AG04449 (cell line): ENCODE measurements around the gene FLT1.

Experiments
- CTCF ChIA-PET: fragments of 350-600 bp; formaldehyde crosslinking; extraction: SDS; loops from one replicate; lab custom pipeline; 2021; ENCODE audit warnings: antibody characterized with exemption; lab: Yijun Ruan, JAX
- POLR2A ChIA-PET: fragments of 400-600, 350-600 bp; formaldehyde crosslinking; extraction: SDS; loops from one replicate; lab custom pipeline; 2020; ENCODE audit warnings: antibody characterized with exemption, inconsistent platforms; lab: Yijun Ruan, JAX
- DNase-seq: peaks from one replicate; pipeline ENCODE4 v3.0.0-alpha.2; 2010; ENCODE audit warnings: low read depth, low spot score
- H3K4me3 ChIP-seq: 2 replicates; pipeline ENCODE4 v1.5.1; 2011; ENCODE audit warnings: low read depth, mild to moderate bottlenecking, control low read depth, low read length
- TF ChIP-seq, protein P1 (sequence below): IDR thresholded peaks from one replicate; pipeline ENCODE4 v1.5.1; 2011; ENCODE audit warnings: mild to moderate bottlenecking, moderate library complexity, low read length, control low read depth, inconsistent platforms; ENCODE audit not compliant: insufficient read depth; ENCODE audit errors: missing control alignments

Gene FLT1

DNA sequence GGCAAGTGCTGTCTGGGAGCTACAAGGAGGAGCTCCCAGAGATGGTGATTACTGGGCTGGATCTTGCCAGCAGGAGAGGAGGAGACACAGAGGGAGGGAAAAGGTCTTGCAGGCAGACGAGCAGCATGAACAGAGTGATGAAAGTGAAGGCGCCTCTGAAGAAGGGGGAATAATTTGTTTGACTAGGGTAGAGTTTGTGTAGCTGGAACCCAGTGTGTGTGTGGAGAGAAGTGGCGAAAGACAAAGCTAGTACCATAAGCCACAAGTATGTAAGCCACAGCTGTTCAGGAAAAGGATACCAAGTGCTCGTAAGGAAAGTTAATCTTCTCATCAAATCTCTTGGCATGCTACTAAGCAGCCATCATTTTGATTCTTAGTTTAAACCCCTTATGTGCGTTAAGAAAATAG, 5.4 kb downstream of the FLT1 start:
- ChIA-PET CTCF (interaction anchor here (1.0 to 3.4 kb wide), 2 partner anchors 165 to 168 kb away, joined by 3 to 27 read pairs; no protein-coding TSS in a partner anchor), POLR2A (interaction anchor here (1.0 kb wide), 2 partner anchors 11 to 169 kb away, joined by 3 read pairs; partner anchors contain the start of gene POMP)
- no peak overlapping the region for H3K4me3 ChIP-seq
- TF ChIP-seq, protein P1, sequence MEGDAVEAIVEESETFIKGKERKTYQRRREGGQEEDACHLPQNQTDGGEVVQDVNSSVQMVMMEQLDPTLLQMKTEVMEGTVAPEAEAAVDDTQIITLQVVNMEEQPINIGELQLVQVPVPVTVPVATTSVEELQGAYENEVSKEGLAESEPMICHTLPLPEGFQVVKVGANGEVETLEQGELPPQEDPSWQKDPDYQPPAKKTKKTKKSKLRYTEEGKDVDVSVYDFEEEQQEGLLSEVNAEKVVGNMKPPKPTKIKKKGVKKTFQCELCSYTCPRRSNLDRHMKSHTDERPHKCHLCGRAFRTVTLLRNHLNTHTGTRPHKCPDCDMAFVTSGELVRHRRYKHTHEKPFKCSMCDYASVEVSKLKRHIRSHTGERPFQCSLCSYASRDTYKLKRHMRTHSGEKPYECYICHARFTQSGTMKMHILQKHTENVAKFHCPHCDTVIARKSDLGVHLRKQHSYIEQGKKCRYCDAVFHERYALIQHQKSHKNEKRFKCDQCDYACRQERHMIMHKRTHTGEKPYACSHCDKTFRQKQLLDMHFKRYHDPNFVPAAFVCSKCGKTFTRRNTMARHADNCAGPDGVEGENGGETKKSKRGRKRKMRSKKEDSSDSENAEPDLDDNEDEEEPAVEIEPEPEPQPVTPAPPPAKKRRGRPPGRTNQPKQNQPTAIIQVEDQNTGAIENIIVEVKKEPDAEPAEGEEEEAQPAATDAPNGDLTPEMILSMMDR = no peak
- DNase-seq = peak; percentile 60

DNA sequence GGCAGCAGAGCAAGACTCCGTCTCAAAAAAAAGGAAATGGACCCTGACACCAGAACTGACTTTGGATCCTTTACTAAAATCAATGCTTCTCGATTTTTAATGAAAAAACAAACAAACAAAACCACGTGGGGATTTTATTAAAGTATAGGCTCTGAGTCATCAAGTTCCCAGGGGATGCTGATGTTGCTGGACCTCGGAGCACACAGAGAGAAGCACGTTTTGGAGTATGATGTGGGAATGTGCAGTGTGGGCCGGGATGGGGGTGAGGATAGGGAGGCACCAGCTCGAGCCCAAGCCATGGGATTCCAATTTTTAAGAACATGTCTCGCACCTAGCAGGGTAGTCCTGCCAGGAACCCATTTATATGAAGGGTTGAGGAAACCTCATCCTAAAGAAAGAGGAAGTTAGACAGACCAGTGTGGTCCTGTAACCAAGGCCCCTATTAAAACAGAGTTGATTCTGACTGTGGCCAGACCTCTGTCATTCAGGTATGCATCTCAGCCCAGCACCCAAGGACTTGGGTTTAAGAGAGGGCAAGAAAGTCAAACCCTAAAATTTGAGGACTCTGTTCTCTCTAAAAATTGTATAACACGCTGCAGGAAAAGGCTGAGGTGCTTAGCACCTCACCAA, 6.4 kb downstream of the FLT1 start:
- TF ChIP-seq, protein P1 = no peak
- POLR2A ChIA-PET = no interaction called here
- DNase-seq = no peak

DNA sequence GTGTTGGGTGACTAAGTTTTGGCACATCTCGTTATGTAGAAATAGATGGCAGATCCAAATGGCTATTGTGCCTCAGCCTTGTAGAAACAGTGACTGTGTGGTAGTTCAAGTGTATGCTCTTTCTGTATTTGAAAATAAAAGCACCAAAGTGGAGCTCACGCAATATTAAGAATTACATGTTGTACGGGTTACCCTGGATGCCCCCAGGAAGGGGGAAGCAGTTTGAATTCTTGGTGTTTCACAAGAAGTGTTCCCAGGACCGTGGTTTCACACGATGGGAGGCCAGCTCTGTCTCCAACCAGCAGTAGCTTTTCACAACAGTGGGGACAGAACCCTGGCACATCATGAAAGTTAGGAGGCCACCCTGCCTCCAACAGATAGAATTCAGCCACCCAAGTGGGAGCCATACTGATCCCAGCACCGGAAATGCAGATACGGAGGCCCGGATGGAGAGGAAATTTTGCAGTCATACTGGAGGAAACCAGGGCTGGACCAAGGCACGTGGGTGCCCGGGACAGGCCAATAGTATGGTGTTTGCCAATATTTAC, 8.9 kb downstream of the FLT1 start:
- ChIA-PET CTCF (interaction anchor here (0.7 kb wide), 1 partner anchor 151 kb away, joined by 3 read pairs; no protein-coding TSS in a partner anchor), POLR2A (no interaction called here)
- H3K4me3 ChIP-seq = no peak overlapping the region
- DNase-seq = no peak
- TF ChIP-seq, protein P1 = no peak

More for the DNA sequence above, 6.4 kb downstream of the FLT1 start:
- no peak overlapping the region for H3K4me3 ChIP-seq
- CTCF ChIA-PET = no interaction called here

DNA sequence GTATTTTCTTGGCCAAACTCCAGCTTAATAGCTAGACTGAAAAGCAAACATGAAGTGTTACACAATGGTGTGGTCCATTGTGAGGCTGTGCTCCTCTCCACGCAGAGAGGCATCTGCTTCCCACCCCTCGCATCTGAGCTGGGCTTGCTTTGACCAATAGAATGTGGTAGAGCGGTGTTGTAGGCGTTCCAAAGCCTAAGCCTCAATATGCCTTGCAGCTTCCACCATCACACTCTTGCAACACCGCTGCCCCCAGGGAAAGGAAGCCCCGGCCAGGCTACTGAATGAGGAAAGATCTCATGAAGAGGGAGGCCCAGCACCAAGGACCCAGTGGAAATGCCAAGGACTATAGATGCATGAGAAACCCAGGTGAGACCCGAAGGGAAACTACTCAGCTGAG, 9.4 kb downstream of the FLT1 start:
- DNase-seq = no peak
- ChIA-PET CTCF (interaction anchor here (0.6 kb wide), 1 partner anchor 339 kb away, joined by 3 read pairs; no protein-coding TSS in a partner anchor), POLR2A (no interaction called here)
- no peak overlapping the region for H3K4me3 ChIP-seq
- TF ChIP-seq, protein P1 = no peak

DNA sequence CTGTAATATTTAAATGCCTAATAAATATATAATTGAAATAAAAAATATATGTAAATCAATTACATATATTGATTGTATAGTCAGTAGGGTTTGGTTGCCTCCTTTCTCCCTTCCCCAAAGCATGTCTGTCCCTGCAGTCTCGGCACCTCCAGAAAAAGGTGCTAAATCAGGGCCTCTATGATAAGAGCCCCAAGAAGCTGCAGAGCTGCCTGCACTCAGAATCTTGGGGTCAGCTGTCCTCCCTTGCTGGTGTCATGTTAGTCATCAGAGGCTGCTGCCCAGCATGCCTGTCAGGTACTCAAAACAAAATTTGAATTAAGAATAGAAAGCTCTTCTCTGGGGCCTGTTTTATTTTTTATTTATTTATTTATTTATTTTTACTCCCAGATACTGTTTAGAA, 9.8 kb downstream of the FLT1 start:
- CTCF ChIA-PET = interaction anchor here (0.6 kb wide), 1 partner anchor 339 kb away, joined by 3 read pairs; no protein-coding TSS in a partner anchor
- POLR2A ChIA-PET = no interaction called here
- DNase-seq = no peak
- TF ChIP-seq, protein P1 = no peak
- no peak overlapping the region for H3K4me3 ChIP-seq

DNA sequence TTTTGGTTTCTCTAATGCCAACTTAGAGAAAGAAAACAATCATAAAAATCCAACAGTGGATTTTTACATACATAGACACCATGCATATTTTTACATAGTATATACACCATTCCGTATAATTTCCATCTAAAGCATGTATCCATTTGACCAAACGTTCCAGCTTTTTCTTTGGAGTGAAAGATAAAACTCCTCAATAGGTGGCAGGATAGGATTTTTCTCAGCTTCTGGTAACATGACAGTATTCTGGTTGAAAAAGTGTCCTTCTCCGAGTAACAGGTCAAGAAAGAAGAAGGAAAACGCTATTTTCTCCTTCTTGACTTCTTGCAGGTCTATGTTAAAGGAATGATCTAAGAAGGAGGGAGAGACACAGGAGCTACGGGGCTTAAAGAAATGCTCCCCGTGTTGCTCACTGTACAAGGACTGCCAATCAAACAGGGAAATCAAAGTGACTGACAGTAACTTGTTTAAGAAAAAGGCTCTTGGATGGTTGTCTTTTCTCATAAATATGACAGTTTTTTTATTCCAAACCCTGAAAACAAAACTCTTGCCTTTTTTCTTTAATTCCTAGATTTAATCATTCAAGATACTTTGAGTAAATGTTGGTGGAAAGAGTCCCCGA, 11.5 kb downstream of the FLT1 start:
- ChIA-PET POLR2A (no interaction called here), CTCF (no interaction called here)
- no peak for DNase-seq
- no peak overlapping the region for H3K4me3 ChIP-seq
- TF ChIP-seq, protein P1 = no peak
